ENCODE measurements around the gene ULBP1.
A peak's percentile ranks its signal among the peaks of the same experiment; 100 is the strongest.
"Not testable (repeated sequence)": the region's sequence is repeated elsewhere in the genome, so short reads cannot be mapped to it uniquely, and the experiment has no call there.

ULBP1 gene, protein sequence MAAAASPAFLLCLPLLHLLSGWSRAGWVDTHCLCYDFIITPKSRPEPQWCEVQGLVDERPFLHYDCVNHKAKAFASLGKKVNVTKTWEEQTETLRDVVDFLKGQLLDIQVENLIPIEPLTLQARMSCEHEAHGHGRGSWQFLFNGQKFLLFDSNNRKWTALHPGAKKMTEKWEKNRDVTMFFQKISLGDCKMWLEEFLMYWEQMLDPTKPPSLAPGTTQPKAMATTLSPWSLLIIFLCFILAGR

DNA sequence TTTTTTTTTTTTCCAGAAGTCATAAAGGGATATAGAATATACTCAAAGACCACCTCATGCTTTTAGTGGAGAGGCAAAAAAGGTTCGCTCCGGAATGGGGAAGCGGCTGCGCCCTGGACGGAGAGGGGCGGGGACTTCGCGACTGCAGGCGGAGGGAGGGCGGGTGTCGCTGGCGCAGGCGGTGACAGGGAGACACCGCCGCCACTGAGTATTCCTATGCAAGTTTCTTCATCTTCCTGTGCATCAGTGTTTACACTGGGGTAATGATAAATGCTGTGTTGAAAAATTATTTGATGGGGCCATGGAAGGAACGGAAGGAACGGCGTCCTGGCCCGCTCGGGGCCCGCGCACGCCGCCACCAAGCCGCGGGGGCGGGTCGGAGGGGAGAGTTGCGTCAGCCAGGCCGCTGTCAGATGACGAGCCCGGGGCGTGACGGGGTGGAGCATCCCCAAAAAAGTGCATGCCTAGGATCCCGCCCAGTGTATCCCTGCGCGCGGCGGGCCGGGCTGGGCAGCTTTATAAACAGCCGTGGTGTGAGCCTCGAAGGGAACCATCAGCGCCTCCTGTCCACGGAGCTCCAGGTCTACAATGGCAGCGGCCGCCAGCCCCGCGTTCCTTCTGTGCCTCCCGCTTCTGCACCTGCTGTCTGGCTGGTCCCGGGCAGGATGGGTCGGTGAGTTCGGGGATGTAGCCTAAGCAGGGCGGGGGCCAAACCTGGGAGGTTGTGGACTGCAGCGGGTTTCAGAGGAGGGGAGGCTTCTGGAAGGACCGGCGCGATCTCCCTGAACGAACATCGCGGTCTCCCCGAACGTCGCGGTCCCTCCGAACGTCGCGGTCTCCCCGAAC, at the start of gene ULBP1:
TSS of gene ULBP1 (plus strand) at position 482 of the 846 bp plus-strand sequence. CDS start at position 589, 107 bp downstream.
- DNase-seq (ENCODE audit: low spot score in 2 of 2) = peak; percentile 92 to 98
- Histone ChIP-seq H3K4me3 (peak within 1 kb of the TSS; percentile 68), H3K27me3 (ENCODE audit: low read depth) (no peaks in the 10 kb centered on the region), H3K4me1 (peaks cover 9% of the 10 kb centered on the region), H3K9me3 (no peaks in the 10 kb centered on the region), H3K36me3 (replicated peaks) (peaks cover 6% of the 10 kb centered on the region; the same call in 1 of the 2 replicates)
- in situ Hi-C loops (cut with MboI; ENCODE audit: low sequenced_read_pairs) = no loop called here

DNA sequence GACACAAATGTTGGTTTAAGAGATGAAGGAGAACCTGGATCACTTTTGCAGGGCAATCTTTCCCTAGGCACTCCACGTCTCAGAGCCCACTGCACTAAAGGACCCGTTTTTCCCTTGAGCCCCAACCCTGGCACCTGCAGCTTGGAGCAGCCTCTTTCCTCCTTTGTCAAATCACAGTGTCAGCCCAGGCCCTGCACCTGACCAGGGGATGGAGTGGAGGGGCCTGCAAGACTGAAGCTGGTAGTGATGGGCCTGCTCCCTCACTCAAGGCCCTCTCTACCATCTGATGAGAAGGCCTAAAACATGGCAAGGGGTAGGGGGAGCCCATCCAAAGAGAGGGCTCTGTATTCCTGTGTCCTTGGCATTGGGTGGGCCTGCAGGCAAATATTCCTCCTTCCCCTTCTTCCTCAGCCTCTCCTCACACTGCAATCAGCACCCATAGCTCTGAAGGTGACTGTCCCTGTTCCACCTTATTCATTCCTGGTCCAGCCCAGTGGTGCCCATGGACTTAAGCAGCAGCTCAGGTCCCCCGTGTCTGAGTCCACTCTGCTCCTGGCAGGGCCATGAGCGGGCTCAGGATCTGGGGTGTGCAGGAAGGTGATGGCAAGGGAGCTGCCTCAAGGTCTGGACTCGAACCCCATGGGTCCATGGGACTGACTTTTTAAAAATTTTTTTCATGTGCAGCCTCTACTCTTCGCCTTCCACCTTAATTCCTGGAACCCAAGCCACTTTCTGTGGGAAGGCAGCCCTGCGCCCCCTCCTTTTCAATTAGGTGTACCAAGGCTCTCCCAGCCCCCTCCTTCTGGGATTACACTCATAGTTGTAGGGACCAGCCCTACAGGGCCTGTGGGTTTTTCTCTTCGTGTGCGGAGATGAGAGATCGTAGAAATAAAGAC, 47.5 kb upstream of the ULBP1 start:
- Histone ChIP-seq H3K27me3 (ENCODE audit: low read depth) (no peaks in the 10 kb centered on the region), H3K36me3 (replicated peaks) (no peaks in the 10 kb centered on the region), H3K4me1 (no peaks in the 10 kb centered on the region), H3K4me3 (no peak overlapping the region), H3K9me3 (no peaks in the 10 kb centered on the region)
- no peak for DNase-seq (ENCODE audit: low spot score in 2 of 2)
- in situ Hi-C loops (cut with MboI; ENCODE audit: low sequenced_read_pairs) = loop anchor here (25.0 kb wide), 1 partner anchor 854 kb away; no protein-coding TSS in a partner anchor

DNA sequence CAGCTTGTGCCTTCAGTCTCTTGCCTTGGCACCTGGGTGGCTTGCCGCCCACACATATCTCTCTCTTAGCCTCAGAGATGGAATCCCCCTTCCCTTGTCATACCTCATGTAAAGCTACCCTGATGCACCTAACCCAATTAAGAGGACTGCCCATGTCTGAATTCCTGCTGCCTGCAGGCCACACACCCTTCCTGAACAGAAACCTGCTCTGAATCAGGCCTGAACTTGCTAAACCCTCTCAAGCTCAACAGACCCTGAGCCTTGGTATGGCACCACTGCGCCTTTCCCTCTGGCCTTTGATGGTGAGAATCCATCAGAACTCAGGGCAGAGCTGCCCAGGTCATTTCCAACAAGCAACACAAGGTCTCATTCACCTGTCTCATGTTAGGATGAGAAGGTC, 46.1 kb upstream of the ULBP1 start:
- no peak for DNase-seq (ENCODE audit: low spot score in 2 of 2)
- H3K9me3 ChIP-seq = no peaks in the 10 kb centered on the region
- H3K4me3 ChIP-seq = no peak overlapping the region
- in situ Hi-C loops (cut with MboI; ENCODE audit: low sequenced_read_pairs) = loop anchor here (25.0 kb wide), 1 partner anchor 855 kb away; no protein-coding TSS in a partner anchor
- no peaks in the 10 kb centered on the region for H3K27me3 ChIP-seq (ENCODE audit: low read depth)
- no peaks in the 10 kb centered on the region for H3K4me1 ChIP-seq
- H3K36me3 ChIP-seq (replicated peaks) = no peaks in the 10 kb centered on the region

DNA sequence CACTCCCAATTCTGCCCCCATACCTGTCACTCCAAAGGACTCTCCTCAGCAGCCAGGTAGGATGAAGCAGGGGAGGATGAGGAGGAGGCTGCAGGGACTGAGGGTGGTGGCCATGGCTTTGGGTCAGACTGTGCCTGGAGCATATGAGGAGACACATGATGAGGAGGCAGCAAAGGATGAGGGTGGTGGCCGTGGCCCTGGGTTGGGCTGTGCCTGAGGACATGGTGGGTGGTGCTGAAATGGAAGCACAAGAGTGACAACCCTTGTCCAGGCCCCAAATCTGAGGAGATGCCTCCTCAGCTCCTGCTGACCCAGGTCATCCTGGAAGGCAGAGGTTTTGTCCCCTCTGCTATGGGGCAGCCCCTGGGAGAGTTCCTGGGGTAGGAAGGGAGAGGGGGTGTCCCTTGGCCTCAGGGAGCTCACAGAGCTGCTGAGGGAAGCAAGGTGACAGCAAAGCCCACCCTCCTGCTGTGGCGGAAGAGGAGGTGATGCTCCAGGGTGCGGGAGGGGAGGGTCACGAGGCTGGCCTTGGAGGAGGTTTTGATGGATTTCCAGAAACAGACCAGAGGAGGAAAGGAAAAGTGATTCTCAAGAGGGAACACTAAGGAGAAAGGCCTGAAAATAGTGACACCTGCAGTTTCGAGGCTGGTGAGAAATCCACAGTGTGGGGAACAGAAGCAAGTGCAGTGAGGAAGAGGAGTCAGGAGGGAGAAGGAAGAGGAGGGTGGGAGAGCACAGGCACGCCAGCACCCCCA, 45.4 kb upstream of the ULBP1 start:
- in situ Hi-C loops (cut with MboI; ENCODE audit: low sequenced_read_pairs) = loop anchor here (25.0 kb wide), 1 partner anchor 856 kb away; no protein-coding TSS in a partner anchor
- no peaks in the 10 kb centered on the region for H3K9me3 ChIP-seq
- H3K36me3 ChIP-seq (replicated peaks) = no peaks in the 10 kb centered on the region
- H3K4me1 ChIP-seq = no peaks in the 10 kb centered on the region; the same call in 1 of the 2 replicates
- H3K27me3 ChIP-seq (ENCODE audit: low read depth) = no peaks in the 10 kb centered on the region
- no peak for DNase-seq (ENCODE audit: low spot score in 2 of 2)
- H3K4me3 ChIP-seq = no peak overlapping the region

DNA sequence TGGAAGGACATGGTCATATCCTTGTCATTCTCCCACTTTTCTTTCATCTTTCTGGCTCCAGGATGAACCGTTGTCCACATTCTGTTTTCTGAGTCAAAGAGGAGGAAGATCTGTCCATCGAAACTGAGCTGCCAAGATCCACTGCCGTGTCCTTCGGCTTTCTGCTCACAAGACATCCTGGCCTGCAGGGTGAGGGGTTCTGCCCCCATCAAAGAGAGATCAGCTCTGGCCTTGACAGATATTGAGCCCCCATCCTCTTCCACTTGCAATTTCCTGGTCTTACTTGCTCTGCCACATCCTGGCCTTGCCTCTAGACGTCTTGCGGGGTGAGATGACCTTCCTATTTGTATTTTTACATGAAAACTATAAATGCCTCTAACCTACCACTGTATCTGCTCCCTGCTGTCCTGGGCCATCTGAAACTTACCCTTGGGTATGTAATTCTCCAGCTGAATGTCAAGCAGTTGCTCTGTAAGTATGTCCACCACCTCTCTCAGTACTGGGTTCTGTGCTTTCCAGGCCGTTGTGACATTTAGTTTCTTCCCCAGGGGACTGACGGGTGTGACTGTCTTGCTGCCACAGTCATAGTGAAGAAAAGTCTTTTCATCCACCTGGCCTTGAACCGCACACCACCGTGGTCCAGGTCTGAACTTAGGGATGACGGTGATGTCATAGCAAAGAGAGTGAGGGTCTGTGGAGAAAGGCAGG, 44.5 kb upstream of the ULBP1 start:
- in situ Hi-C loops (cut with MboI; ENCODE audit: low sequenced_read_pairs) = loop anchor here (25.0 kb wide), 1 partner anchor 857 kb away; no protein-coding TSS in a partner anchor
- H3K9me3 ChIP-seq; H3K4me3 ChIP-seq; H3K36me3 ChIP-seq (replicated peaks); DNase-seq (ENCODE audit: low spot score in 2 of 2); H3K27me3 ChIP-seq (ENCODE audit: low read depth); H3K4me1 ChIP-seq: not testable (repeated sequence)

DNA sequence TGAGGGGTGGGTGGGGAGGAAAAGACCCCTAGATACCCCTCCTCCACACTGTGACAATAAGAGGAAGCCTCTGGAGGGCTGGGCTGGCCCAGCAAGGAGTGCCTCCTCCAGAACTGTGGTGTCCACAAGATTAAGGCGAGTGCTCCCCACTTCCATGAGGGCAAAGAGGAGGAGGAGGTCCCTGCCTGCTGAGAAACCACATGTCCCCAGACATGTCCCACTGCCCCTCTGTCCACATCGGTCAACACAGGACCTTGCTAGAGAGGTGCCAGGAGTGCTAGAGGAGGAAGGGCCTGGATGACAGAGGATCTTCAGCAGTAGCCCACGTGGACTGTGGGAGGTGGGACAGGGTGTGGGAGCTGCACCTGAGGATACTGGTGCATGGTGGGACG, 43.9 kb upstream of the ULBP1 start:
- no peaks in the 10 kb centered on the region; the same call in 1 of the 2 replicates for H3K4me1 ChIP-seq
- H3K36me3 ChIP-seq (replicated peaks) = no peaks in the 10 kb centered on the region
- H3K9me3 ChIP-seq = no peaks in the 10 kb centered on the region
- in situ Hi-C loops (cut with MboI; ENCODE audit: low sequenced_read_pairs) = loop anchor here (10.0 to 25.0 kb wide), 2 partner anchors 205 to 858 kb away; partner anchors contain the start of gene LATS1
- DNase-seq (ENCODE audit: low spot score in 2 of 2) = no peak
- H3K27me3 ChIP-seq (ENCODE audit: low read depth) = no peaks in the 10 kb centered on the region
- H3K4me3 ChIP-seq = no peak overlapping the region

DNA sequence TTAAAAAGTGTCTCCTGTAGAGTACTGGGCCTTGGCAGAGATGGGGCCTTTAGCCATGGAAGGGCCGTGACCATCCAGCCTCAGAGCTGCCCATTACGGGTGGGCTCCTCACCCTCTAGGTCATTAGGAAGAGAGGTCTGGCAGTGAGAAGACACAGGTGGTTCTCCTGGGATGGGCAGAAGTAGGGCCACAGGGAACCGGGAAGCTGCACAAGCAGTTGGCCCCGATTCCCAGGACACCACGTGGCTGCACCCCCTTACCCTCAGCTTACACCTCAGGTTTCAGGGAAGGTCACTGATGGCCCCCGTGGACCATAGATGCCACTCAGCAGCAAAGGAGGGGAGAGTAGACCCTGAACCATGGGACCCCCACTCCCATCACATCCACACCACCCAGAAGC, 42.4 kb upstream of the ULBP1 start:
- no peak overlapping the region for H3K4me3 ChIP-seq
- DNase-seq (ENCODE audit: low spot score in 2 of 2) = no peak
- no peaks in the 10 kb centered on the region for H3K27me3 ChIP-seq (ENCODE audit: low read depth)
- no peaks in the 10 kb centered on the region; the same call in 1 of the 2 replicates for H3K4me1 ChIP-seq
- in situ Hi-C loops (cut with MboI; ENCODE audit: low sequenced_read_pairs) = loop anchor here (10.0 to 25.0 kb wide), 2 partner anchors 207 to 859 kb away; partner anchors contain the start of gene LATS1
- no peaks in the 10 kb centered on the region for H3K9me3 ChIP-seq
- no peaks in the 10 kb centered on the region for H3K36me3 ChIP-seq (replicated peaks)

DNA sequence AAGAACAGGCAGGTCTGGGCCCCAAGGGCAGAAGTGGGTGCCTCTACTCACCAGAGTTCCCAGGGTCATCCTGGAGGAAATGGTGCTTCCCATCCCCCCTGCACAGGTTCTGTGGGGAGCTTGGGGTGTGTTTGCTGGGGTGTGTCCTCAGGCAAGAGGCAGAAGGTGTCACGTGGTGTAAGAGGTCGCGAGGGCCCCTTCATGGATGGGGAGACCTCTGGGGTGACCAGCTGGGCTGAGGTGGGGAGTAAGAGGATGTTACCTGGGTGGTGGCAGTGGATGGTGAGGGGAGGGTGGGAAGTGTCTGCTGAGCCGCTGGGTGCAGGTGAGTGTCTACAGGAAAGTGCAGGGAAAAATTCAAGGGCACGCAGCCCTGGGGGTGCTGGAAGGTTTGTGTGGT, 41.7 kb upstream of the ULBP1 start:
- H3K4me3 ChIP-seq; H3K36me3 ChIP-seq (replicated peaks); H3K4me1 ChIP-seq; H3K9me3 ChIP-seq; DNase-seq (ENCODE audit: low spot score in 2 of 2); H3K27me3 ChIP-seq (ENCODE audit: low read depth): not testable (repeated sequence)
- in situ Hi-C loops (cut with MboI; ENCODE audit: low sequenced_read_pairs) = loop anchor here (10.0 to 25.0 kb wide), 2 partner anchors 207 to 860 kb away; partner anchors contain the start of gene LATS1

DNA sequence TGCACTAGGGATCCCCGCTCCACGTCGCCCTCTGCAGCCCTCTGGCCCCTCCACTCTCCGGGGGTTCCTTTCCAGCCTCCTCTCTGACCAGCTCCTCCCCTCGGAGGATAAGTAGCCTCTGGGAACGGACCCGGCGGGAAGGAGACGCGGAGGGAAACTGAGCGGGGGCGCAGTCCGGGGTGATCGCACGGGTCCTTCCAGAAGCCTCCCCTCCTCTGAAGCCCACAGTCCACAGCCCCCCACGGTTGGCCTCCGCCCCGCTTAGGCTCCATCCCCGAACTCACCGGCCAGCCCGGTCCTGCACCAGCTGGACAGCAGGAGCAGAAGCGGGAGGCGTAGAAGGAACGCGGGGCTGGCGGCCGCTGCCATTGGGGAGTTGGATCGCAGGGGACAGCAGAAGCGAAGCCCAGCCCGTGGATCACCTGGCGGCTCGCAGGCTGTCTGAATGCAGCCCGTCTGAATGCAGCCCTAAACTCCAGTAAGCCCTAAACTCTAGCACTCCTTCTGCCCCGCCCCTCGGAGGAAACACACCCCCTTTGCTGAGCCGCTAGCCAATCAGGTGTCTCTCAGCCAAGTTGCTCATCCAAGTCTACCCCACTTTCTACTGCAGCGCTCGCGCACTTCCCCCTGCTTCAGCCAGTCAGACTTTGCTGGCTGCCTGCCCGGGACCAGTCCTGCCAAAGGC, 41.0 kb upstream of the ULBP1 start, which contains the start of gene RAET1G:
TSS of gene RAET1G (minus strand) at position 480 of the 685 bp plus-strand sequence. CDS start at position 369, 111 bp downstream.
- Histone ChIP-seq H3K27me3 (ENCODE audit: low read depth) (no peaks in the 10 kb centered on the region), H3K4me1 (no peaks in the 10 kb centered on the region; the same call in 1 of the 2 replicates), H3K36me3 (replicated peaks) (no peaks in the 10 kb centered on the region), H3K9me3 (no peaks in the 10 kb centered on the region), H3K4me3 (peak within 1 kb of the TSS; percentile 43)
- in situ Hi-C loops (cut with MboI; ENCODE audit: low sequenced_read_pairs) = loop anchor here (10.0 to 25.0 kb wide), 2 partner anchors 208 to 860 kb away; partner anchors contain the start of gene LATS1
- peak; percentile 94 to 96 for DNase-seq (ENCODE audit: low spot score in 2 of 2)

DNA sequence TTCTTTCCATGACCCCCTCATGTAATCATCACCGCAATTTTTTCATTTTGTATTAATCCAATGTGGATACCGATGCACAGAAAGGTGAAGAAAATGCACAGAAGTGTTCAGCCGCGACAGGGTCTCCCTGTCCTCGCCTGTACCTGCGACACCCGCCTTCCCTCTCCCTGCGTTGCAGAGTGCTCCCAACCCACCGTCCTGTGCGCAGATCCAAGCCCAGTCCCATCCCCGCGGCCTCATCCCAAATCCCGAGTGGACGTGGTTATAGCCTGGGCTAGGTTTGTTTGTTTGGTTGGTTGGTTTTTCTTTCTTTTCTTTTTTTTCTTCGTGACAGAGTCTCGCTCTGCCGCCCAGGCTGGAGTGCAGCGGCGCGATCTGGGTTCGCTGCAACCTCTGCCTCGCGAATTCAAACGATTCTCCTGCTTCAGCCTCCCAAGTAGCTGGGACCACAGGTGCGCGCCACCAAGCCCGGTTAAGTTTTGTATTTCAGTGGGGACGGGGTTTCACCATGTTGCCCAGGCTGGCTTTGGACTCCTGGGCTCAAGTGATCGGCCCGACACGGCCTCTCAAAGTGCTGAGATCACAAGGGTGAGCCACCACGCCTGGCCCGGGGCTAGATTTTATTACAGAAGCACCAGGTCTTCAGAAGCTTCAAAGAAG, 40.3 kb upstream of the ULBP1 start:
- H3K4me3 ChIP-seq = peak overlapping the region; percentile 43
- no peak for DNase-seq (ENCODE audit: low spot score in 2 of 2)
- no peaks in the 10 kb centered on the region for H3K36me3 ChIP-seq (replicated peaks)
- in situ Hi-C loops (cut with MboI; ENCODE audit: low sequenced_read_pairs) = loop anchor here (10.0 to 25.0 kb wide), 2 partner anchors 209 to 861 kb away; partner anchors contain the start of gene LATS1
- H3K4me1 ChIP-seq = no peaks in the 10 kb centered on the region; the same call in 1 of the 2 replicates
- H3K9me3 ChIP-seq = no peaks in the 10 kb centered on the region
- no peaks in the 10 kb centered on the region; the same call in 1 of the 2 replicates for H3K27me3 ChIP-seq (ENCODE audit: low read depth)
